K562 (cell line): Measurements from ENCODE around the gene SLC43A1. TPM values are rescaled to one million over a fixed set of nuclear protein-coding genes. Genes with fewer than 3 reads are reported as not detected.

Experiments used
- ARID1B ChIP-seq: fragments of 450-650 bp; IDR thresholded peaks from 2 replicates; pipeline ENCODE4 v1.6.1; 2016; ENCODE audit warnings: antibody characterized with exemption, mild to moderate bottlenecking, inconsistent platforms
- ELF4 ChIP-seq: fragments of 450-650 bp; formaldehyde crosslinking; IDR thresholded peaks from 2 replicates; pipeline ENCODE4 v1.4.0; 2022; ENCODE audit warnings: missing genetic modification characterization
- GATAD2A ChIP-seq: fragments of 450-650 bp; IDR thresholded peaks from 2 replicates; pipeline ENCODE4 v1.6.1; 2017
- HLTF ChIP-seq: fragments of 450-650 bp; IDR thresholded peaks from 2 replicates; pipeline ENCODE4 v1.6.1; 2016
- SMARCA5 ChIP-seq: fragments of 450-650 bp; IDR thresholded peaks from 2 replicates; pipeline ENCODE4 v1.6.1; 2016
- ZNF232 ChIP-seq: sonication (generic); formaldehyde crosslinking; IDR thresholded peaks from 2 replicates; pipeline ENCODE4 v1.8.0; 2022; ENCODE audit warnings: mild to moderate bottlenecking, missing genetic modification reagents
- polyA plus RNA-seq, 8 experiments: library from polyadenylated mRNA; depleted of rRNA in 4 of 8; stranded (reverse) in 5 of 8; unstranded in 3 of 8; fragments of >200 nt; fragmentation: Nextera tagmentation in 2 of 8; fragmentation: Illumina TruSeq in 1 of 8; extraction: Ambion mirVana in 2 of 8; extraction: Trizol in 1 of 8; gene quantifications; 2 replicates each; pipeline versions ENCODE4 v1.2.1 to v1.2.3, GENCODE V29; 2011 to 2014; ENCODE audit warnings: inconsistent platforms in 1 of 8, missing spikeins in 1 of 8
- total RNA-seq, 7 experiments: library from RNA; depleted of rRNA in 6 of 7; stranded (reverse); fragments of >200 nt in 6 of 7; fragmentation: Illumina TruSeq in 2 of 7; extraction: Trizol in 2 of 7; gene quantifications; 2 replicates each; pipeline versions ENCODE4 v1.2.1 to v1.2.3, GENCODE V29; 2011 to 2021; ENCODE audit warnings: low replicate concordance in 1 of 7
- TF ChIP-seq, protein P1 (sequence below): fragments of 200-800 bp; sonication (Bioruptor generic); IDR thresholded peaks from 2 replicates; pipeline ENCODE4 v1.6.1; 2017; ENCODE audit warnings: missing genetic modification characterization, missing compliant biosample characterization
- TF ChIP-seq, protein P2 (sequence below): sonication (generic); formaldehyde crosslinking; IDR thresholded peaks from 2 replicates; pipeline ENCODE4 v1.8.1; 2023; ENCODE audit warnings: mild to moderate bottlenecking, missing genetic modification reagents

The SLC43A1 gene
- total and polyA plus RNA-seq, 9 of the 15 experiments (the other 6 are each of a cell fraction or from before 2014, with no cell fraction given): 2.6 to 41.8 (median 24.6) TPM

DNA sequence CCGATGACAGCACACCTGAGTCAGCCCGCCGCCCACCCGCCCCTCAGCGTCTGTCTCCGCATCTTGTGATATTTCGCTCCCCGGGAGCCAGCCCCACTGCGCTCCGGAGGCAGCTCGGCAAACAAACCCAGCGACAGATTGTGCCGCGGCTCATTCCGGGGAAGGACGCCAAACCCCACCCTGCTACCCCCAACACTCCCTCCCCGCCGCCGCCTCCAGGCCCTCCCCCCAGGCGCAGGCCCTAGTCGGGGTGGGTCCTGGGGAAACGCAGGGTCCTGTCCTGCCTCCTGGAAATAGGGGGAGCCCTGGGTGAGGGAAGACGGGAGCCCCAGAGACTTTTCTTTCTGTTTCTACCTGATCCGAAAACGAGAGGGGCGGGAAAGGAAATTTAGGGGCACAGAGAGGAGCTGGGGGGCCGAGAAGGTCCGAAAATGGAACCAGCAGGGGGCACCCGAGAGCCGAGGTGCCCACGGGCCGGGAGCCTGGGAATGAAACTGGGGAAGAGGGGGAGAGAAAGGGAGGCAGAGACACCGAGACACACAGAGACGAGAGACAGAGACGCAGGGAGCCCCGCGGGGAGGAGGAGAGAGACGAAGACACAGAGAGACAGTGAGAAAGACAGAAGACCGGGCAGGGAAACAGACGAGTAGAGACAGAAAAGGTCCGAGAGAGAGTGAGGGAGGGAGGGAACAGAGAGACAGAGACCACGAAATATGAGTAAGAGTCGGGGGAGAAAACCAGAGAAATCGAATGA is 56.9 kb downstream of the SLC43A1 start (continued):
- TF ChIP-seq, protein P1, sequence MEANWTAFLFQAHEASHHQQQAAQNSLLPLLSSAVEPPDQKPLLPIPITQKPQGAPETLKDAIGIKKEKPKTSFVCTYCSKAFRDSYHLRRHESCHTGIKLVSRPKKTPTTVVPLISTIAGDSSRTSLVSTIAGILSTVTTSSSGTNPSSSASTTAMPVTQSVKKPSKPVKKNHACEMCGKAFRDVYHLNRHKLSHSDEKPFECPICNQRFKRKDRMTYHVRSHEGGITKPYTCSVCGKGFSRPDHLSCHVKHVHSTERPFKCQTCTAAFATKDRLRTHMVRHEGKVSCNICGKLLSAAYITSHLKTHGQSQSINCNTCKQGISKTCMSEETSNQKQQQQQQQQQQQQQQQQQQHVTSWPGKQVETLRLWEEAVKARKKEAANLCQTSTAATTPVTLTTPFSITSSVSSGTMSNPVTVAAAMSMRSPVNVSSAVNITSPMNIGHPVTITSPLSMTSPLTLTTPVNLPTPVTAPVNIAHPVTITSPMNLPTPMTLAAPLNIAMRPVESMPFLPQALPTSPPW (CRISPR knock-in tag): peak; percentile 35; the same call in 1 of the 2 replicates
- TF ChIP-seq ELF4 (CRISPR knock-in tag): peak; percentile 71; the same call in 1 of the 2 replicates
- TF ChIP-seq GATAD2A: peak; percentile 35; the same call in 1 of the 2 replicates
- peak; percentile 41 for TF ChIP-seq ARID1B
- TF ChIP-seq, protein P2, sequence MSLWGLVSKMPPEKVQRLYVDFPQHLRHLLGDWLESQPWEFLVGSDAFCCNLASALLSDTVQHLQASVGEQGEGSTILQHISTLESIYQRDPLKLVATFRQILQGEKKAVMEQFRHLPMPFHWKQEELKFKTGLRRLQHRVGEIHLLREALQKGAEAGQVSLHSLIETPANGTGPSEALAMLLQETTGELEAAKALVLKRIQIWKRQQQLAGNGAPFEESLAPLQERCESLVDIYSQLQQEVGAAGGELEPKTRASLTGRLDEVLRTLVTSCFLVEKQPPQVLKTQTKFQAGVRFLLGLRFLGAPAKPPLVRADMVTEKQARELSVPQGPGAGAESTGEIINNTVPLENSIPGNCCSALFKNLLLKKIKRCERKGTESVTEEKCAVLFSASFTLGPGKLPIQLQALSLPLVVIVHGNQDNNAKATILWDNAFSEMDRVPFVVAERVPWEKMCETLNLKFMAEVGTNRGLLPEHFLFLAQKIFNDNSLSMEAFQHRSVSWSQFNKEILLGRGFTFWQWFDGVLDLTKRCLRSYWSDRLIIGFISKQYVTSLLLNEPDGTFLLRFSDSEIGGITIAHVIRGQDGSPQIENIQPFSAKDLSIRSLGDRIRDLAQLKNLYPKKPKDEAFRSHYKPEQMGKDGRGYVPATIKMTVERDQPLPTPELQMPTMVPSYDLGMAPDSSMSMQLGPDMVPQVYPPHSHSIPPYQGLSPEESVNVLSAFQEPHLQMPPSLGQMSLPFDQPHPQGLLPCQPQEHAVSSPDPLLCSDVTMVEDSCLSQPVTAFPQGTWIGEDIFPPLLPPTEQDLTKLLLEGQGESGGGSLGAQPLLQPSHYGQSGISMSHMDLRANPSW: no peak
- peak; percentile 76; the same call in 1 of the 2 replicates for TF ChIP-seq SMARCA5
- TF ChIP-seq HLTF: peak; percentile 82
- no peak for TF ChIP-seq ZNF232
